Measurements from ENCODE around the gene RHBDL3. TPM values are rescaled to one million over a fixed set of nuclear protein-coding genes. Genes with fewer than 3 reads are reported as not detected.

The RHBDL3 gene
- total and polyA plus RNA-seq, 2 of the 8 experiments (the other 6 are each of a cell fraction or from before 2014, with no cell fraction given), result 9.6 to 12.2 TPM

DNA sequence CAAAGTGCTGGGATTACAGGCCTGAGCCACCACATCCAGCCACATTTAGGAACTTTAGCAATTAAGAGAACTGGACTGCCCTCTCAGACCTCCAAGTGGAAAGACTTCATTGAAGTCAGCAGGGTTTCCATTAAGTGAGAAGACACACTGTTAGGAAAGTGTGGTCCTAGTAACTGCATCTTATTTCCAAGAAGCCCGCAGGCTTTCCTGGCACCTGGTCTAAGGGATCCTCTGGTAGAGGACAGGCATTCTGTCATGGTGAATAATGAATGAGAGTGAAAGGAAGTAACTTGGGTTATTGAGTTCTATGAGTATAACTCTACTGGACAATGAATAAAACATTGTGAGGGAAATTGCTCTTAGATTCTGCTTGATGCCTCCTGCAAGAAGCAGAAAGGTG lies 62.3 kb downstream of the RHBDL3 start:
- WGBS, 2 experiments (ENCODE audit: extremely low coverage in 1 of 2, insufficient coverage in 1 of 2, insufficient read length in 1 of 2, insufficient replicate concordance in 2 of 2, low coverage in 1 of 2, low lambda C conversion rate in 2 of 2, missing lambda C conversion rate in 1 of 2), result 87% methylated on average over 1 of the region's 1 CpG; no CpG with 5 or more reads in 1 of the 2 experiments
- H3K27me3 ChIP-seq (replicated peaks in 1 of 4; ENCODE audit: control insufficient read depth in 3 of 4, extremely low read depth in 1 of 4, insufficient read depth in 3 of 4, low read length in 3 of 4), result no peaks in the 10 kb centered on the region
- H3K4me3 ChIP-seq (ENCODE audit: extremely low read depth in 1 of 4, insufficient read depth in 2 of 4, low read depth in 3 of 4, low read length in 4 of 4), result no peak overlapping the region
- FAIRE-seq (no peak), DNase-seq (ENCODE audit: low read depth in 1 of 2, low spot score in 2 of 2) (no peak)
- no peak overlapping the region for H3K4ac ChIP-seq (replicated peaks; ENCODE audit: insufficient read length, low read depth, low read length)
- H4K8ac ChIP-seq (ENCODE audit: extremely low read depth, insufficient read depth, low read length), result no peak overlapping the region
- H2AK5ac ChIP-seq (ENCODE audit: low read depth, low read length), result no peak overlapping the region
- no peaks in the 10 kb centered on the region for H3K9me3 ChIP-seq (ENCODE audit: insufficient read depth in 2 of 2, low read depth in 1 of 2, low read length in 1 of 2)
- H4K5ac ChIP-seq (ENCODE audit: insufficient read length, low read depth, low read length), result no peak overlapping the region
- H2BK15ac ChIP-seq (ENCODE audit: low read length), result no peak overlapping the region
- CTCF ChIA-PET (ENCODE audit: partially characterized antibody), result interaction anchor here (2.1 to 3.1 kb wide), 2 partner anchors 9 to 13 kb away, joined by 16 to 32 read pairs; partner anchors contain the start of gene C17orf75
- POLR2A ChIA-PET (ENCODE audit: partially characterized antibody), result interaction anchor here (1.0 to 1.9 kb wide), 3 partner anchors 12 to 23 kb away, joined by 3 to 4 read pairs (median 3); partner anchors contain the start of genes C17orf75 and ZNF207
- no peaks in the 10 kb centered on the region for H3K79me2 ChIP-seq (ENCODE audit: control insufficient read depth in 1 of 2, insufficient read depth in 2 of 2, low read length in 2 of 2)
- H3K36me3 ChIP-seq (ENCODE audit: control insufficient read depth in 2 of 4, insufficient read depth in 4 of 4, low read length in 3 of 4), result peaks cover 0 to 15% (median 2%) of the 10 kb centered on the region in 4 experiments; a peak in 2 of 8 replicates
- no peaks in the 10 kb centered on the region for H3K79me1 ChIP-seq (ENCODE audit: low read depth, low read length)
- H2BK120ac ChIP-seq (replicated peaks; ENCODE audit: low read depth, low read length), result no peak overlapping the region
- no peak overlapping the region for H3K27ac ChIP-seq (ENCODE audit: low read depth, low read length)
- H4K20me1 ChIP-seq (replicated peaks in 1 of 2; ENCODE audit: control insufficient read depth in 1 of 2, insufficient read depth in 2 of 2, low read length in 2 of 2), result no peaks in the 10 kb centered on the region
- no peak overlapping the region for H3K23ac ChIP-seq (ENCODE audit: insufficient read length)
- H3K4me1 ChIP-seq (replicated peaks in 1 of 4; ENCODE audit: control insufficient read depth in 3 of 4, insufficient read depth in 4 of 4, low read length in 3 of 4), result peaks cover 0 to 13% (median 9%) of the 10 kb centered on the region in 4 experiments; a peak in 6 of 7 replicates
- no peak overlapping the region for H4K91ac ChIP-seq (replicated peaks; ENCODE audit: insufficient read length, low read length)
- H2AFZ ChIP-seq (ENCODE audit: low read length), result no peak overlapping the region
- H2BK5ac ChIP-seq (ENCODE audit: low read depth, low read length), result no peak overlapping the region
- no peak overlapping the region for H3K18ac ChIP-seq (ENCODE audit: extremely low read depth, low read length)
- no peaks in the 10 kb centered on the region for H3K23me2 ChIP-seq (ENCODE audit: low read depth, low read length)
- H3K56ac ChIP-seq (replicated peaks; ENCODE audit: insufficient read length, low read depth, low read length), result no peak overlapping the region
- H3K14ac ChIP-seq (ENCODE audit: insufficient read length), result no peak overlapping the region
- H3K4me2 ChIP-seq (ENCODE audit: insufficient read depth in 1 of 2, low read depth in 2 of 2, low read length in 2 of 2), result no peak overlapping the region
- H2BK20ac ChIP-seq (ENCODE audit: low read length), result no peak overlapping the region
- H2BK12ac ChIP-seq (ENCODE audit: low read depth, low read length), result no peak overlapping the region
- no peak overlapping the region for H3K9ac ChIP-seq (replicated peaks in 1 of 4; ENCODE audit: extremely low read depth in 1 of 4, low read depth in 3 of 4, low read length in 3 of 4)
- TF ChIP-seq TBP (IDR thresholded peaks at IDR 0.05; ENCODE audit: low read depth, low read length) (no peak), CBX5 (IDR thresholded peaks at IDR 0.05; ENCODE audit: low read depth, low read length) (no peak), SUZ12 (IDR thresholded peaks at IDR 0.05; ENCODE audit: low read length) (no peak), SP4 (IDR thresholded peaks at IDR 0.05; ENCODE audit: low read length) (no peak), SP2 (IDR thresholded peaks at IDR 0.05; ENCODE audit: low read length) (no peak), HDAC6 (IDR thresholded peaks at IDR 0.05; ENCODE audit: low read depth, low read length) (no peak), TCF12 (IDR thresholded peaks at IDR 0.05; ENCODE audit: low read depth, low read length) (no peak)
- TF ChIP-seq, protein P1, sequence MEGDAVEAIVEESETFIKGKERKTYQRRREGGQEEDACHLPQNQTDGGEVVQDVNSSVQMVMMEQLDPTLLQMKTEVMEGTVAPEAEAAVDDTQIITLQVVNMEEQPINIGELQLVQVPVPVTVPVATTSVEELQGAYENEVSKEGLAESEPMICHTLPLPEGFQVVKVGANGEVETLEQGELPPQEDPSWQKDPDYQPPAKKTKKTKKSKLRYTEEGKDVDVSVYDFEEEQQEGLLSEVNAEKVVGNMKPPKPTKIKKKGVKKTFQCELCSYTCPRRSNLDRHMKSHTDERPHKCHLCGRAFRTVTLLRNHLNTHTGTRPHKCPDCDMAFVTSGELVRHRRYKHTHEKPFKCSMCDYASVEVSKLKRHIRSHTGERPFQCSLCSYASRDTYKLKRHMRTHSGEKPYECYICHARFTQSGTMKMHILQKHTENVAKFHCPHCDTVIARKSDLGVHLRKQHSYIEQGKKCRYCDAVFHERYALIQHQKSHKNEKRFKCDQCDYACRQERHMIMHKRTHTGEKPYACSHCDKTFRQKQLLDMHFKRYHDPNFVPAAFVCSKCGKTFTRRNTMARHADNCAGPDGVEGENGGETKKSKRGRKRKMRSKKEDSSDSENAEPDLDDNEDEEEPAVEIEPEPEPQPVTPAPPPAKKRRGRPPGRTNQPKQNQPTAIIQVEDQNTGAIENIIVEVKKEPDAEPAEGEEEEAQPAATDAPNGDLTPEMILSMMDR (IDR thresholded peaks at IDR 0.05; ENCODE audit: control extremely low read depth in 1 of 3, insufficient read depth in 1 of 3, low read depth in 1 of 3, low read length in 3 of 3), result no peak
- TF ChIP-seq, protein P2, sequence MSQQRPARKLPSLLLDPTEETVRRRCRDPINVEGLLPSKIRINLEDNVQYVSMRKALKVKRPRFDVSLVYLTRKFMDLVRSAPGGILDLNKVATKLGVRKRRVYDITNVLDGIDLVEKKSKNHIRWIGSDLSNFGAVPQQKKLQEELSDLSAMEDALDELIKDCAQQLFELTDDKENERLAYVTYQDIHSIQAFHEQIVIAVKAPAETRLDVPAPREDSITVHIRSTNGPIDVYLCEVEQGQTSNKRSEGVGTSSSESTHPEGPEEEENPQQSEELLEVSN (IDR thresholded peaks at IDR 0.05), result no peak
